Stromal cell of bone marrow (primary cell): ENCODE data around the gene ATXN8OS.
"Not testable (repeated sequence)": the region's sequence is repeated elsewhere in the genome, so short reads cannot be mapped to it uniquely, and the experiment has no call there.

Source experiments
- DNase-seq: peaks from one replicate; pipeline ENCODE4 v3.0.0-alpha.2; 2012; ENCODE audit warnings: low read depth

Gene ATXN8OS

GRCh38 chr13:70107498-70108281 lies at the start of gene ATXN8OS:
TSS of gene ATXN8OS (plus strand) at chr13:70107826.
- DNase-seq, result no peak

GRCh38 chr13:70080012-70080411 lies 27.6 kb upstream of the ATXN8OS start:
- DNase-seq, result no peak

- no peak for DNase-seq
These were observed 20.4 kb upstream of the ATXN8OS start for GRCh38 chr13:70087247-70087646.

GRCh38 chr13:70088926-70089325 lies 18.7 kb upstream of the ATXN8OS start:
- no peak for DNase-seq

GRCh38 chr13:70090036-70090723 lies 17.4 kb upstream of the ATXN8OS start:
- DNase-seq, result no peak

DNA sequence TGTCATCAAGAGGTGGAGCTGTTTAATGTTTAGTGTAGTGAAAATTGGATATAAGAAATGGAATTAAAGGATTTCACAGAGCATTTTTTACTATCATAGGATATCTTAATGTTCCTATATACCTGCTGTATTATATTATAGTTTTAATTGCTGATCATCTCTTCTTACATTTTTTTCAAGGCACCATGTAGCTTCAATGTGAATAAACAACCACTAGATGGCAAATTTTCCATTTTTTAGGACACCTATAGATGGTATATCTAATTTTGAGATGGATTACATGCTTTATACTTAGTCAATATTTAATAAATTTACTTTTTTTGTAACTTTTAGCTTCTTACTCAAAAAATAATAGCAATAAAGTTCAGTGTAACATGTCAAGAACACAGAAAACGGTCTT lies 9.0 kb upstream of the ATXN8OS start:
- no peak for DNase-seq

GRCh38 chr13:70104481-70104880 lies 3.1 kb upstream of the ATXN8OS start:
- DNase-seq, result no peak

GRCh38 chr13:70107125-70107497 lies 515 bp upstream of the ATXN8OS start:
- no peak for DNase-seq

DNA sequence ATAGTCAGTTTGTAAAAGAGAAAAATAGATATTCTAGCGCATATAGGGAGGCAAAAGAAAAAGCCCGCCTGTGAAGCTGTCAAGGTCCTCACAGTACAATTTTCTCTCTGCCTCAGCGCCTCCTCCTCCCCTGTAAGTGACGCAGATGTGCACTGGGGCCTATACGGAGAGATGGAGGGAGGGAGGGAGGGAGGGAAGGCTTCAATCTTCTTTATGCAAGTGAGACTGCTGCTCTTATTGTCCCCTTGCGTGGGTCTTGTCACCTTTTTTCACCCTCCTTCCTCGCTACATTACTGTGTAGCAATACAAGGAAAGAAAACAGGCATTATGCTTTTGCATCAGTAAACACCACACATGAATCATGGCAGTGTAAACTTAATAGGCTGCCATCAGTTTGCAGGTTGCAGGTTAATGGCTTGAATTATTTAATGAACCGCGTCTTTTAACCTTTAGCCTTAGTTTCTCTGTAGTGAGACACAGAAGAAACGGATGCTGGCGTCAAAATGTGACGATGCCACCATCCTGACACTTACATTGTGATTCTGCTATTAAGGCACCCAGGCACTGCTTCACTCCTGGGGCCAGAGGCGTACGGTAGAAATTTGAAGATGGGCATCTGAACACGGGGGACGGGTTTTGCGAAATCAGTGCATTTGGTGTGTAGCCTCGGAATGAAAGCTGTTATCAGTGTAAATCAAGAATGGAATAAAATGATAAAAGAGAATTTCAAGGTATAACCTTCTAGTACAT lies 905 bp downstream of the ATXN8OS start, which contains the start of gene KLHL1:
Gene KLHL1, minus strand, starts transcription at position 97 of the 750 bp plus-strand sequence. CDS start 753 bp downstream, outside the sequence.
- no peak for DNase-seq

GRCh38 chr13:70117338-70117905 lies 9.8 kb downstream of the ATXN8OS start:
- no peak for DNase-seq

- DNase-seq, result no peak
These were observed 18.1 kb downstream of the ATXN8OS start for GRCh38 chr13:70125693-70126092.

DNA sequence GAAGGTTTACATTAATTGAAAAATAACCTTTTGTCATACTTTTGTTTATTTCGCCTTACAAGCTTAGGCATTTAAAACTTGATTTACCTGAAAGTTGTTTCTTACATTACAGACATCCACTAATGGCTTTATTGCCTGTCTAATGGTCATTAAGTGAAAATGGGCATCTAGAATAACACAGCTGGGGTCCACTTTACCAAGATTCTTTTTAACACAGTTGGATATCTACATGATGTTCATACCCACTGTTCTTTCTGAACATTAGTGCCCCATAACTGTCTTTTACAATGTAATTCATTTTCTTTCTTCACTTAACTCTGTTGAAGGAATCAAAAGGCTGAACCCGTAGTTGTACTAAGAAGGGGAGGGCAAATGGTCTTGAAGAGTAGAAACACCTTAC lies 20.5 kb downstream of the ATXN8OS start:
- no peak for DNase-seq

DNA sequence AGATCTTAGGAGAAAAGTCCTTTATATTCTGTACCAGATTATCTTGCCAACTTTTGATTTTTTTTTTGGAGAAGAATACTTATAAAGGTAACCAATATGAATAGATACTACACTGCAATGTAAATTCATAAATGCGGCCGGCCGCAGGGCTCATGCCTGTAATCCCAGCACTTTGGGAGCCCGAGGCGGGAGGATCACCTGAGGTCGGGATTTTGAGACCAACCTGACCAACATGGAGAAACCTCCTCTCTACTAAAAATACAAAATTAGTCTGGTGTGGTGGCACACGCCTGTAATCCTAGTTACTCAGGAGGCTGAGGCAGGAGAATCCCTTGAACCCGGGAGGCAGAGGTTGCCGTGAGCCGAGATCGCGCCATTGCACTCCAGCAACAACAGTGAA lies 35.0 kb downstream of the ATXN8OS start:
- DNase-seq, result not testable (repeated sequence)

- DNase-seq, result no peak
These were observed 54.5 kb downstream of the ATXN8OS start for GRCh38 chr13:70162141-70162540.

GRCh38 chr13:70170689-70171088 lies 63.1 kb downstream of the ATXN8OS start:
- no peak for DNase-seq

GRCh38 chr13:70171151-70171550 lies 63.5 kb downstream of the ATXN8OS start:
- DNase-seq, result no peak

DNA sequence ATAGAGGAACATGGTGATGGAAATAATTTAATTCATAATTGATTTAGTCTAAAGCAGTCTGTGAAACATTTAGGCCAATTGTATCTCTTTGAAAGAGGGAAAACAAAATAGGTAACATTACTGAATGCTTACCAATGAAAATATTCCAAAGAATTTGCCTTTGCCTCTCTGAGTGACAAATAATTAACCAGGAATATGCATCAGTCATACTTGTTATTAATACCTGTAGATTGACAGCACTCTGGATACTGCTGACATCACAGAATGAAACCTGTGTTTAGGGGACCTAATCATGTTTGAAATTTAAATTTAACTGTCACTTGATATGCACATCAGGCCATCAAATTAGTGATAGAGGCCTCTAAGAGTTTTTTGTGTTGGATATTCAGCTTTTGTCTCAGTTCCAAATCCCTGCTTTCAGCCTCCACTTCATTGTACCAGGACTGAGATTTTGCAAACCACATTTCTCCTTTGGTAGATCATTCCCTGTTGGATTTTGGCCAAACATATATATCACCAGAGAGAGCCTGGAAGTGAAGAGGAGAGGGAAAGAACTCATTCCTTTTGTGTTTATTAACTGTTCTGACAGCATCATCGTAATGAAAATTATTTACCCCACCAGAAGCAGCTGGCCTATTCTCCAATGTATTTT lies 65.4 kb downstream of the ATXN8OS start:
- no peak for DNase-seq

GRCh38 chr13:70173598-70173959 lies 66.0 kb downstream of the ATXN8OS start:
- DNase-seq, result no peak

GRCh38 chr13:70178346-70178745 lies 70.7 kb downstream of the ATXN8OS start:
- no peak for DNase-seq
